IPS-11a (cell line): Measurements from ENCODE around the gene GPX3.

Source experiments
- H3K4me3 ChIP-seq: one replicate; pipeline ENCODE4 v1.5.1; 2013; ENCODE audit warnings: low read depth, low read length, control low read depth

Gene GPX3, protein sequence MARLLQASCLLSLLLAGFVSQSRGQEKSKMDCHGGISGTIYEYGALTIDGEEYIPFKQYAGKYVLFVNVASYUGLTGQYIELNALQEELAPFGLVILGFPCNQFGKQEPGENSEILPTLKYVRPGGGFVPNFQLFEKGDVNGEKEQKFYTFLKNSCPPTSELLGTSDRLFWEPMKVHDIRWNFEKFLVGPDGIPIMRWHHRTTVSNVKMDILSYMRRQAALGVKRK

DNA sequence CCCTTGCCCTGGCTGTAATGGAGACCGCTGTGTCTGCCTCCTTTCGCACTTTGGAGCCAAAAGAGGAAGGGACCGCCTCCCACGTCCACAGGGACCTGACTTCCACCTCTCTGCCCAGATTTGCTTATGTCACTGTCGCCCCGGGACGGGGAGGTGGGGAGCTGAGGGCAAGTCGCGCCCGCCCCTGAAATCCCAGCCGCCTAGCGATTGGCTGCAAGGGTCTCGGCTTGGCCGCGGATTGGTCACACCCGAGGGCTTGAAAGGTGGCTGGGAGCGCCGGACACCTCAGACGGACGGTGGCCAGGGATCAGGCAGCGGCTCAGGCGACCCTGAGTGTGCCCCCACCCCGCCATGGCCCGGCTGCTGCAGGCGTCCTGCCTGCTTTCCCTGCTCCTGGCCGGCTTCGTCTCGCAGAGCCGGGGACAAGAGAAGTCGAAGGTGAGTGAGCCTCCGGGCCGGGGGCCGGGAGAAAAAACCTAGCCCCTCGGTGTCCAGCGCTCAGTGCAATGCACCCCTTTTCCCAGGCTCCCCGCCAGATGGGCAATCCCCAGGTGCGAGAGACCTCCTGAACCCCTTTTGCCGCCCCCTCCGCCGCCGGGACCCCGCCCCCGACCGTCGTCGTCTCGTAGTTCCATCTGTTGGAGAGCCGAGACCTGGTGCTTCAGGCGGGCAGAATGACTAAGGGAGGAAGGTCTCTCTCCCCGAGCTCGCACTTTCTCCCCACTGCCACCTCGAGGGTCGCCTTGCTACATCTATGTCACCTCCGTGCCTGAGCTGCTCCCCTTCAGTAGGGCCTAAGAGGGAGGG is at the start of gene GPX3:
GPX3 (plus strand) TSS at position 288 of the 807 bp plus-strand sequence; CDS start at position 352, 64 bp downstream.
- H3K4me3 ChIP-seq: peak within 1 kb of the TSS; percentile 59

GRCh38 chr5:150978590-150978989 is 41.8 kb upstream of the GPX3 start:
- H3K4me3 ChIP-seq: no peak overlapping the region

- no peak overlapping the region for H3K4me3 ChIP-seq
Observed at GRCh38 chr5:150987746-150988145, 32.6 kb upstream of the GPX3 start.

DNA sequence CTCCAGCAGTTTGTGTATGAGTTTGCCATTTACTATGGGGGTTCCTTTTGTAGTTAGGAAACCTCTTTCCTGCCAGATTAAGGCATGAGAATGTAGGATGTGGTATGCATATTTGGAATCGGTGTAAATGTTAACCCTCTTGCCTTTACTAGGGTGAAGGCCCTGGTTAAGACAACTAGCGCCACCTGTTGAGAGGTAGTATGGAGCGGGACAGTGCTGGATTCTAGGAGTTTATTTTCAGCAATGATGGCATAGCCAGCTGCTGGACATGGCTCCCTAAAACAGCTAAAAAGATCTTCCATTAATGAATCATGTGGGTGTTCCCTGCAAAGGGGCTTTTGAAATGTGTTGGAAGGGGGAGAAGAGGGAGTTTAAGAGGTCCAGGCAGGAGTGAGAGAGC is 30.7 kb upstream of the GPX3 start:
- H3K4me3 ChIP-seq: no peak overlapping the region

- H3K4me3 ChIP-seq: no peak overlapping the region
Observed at GRCh38 chr5:150992705-150993104, 27.7 kb upstream of the GPX3 start.

DNA sequence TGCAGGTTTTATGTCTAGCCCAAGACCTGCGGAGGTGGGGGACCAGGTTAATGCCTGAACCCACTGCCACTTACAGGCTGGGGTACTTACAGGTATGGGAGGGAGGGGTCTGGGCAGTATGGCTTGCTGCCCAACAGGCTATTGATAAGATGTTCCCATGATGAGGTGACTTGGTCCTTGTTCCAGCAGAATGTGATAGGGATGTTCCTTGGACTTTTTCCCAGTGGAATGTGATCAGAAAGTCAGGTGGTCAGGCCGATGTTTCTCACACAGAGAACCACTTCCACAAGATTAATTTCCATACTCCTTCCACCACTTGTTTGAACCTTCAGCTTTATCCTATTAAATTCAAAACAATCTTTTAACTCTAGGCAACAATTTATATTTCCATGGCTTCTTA is 27.0 kb upstream of the GPX3 start:
- no peak overlapping the region for H3K4me3 ChIP-seq

- H3K4me3 ChIP-seq: no peak overlapping the region
Observed at GRCh38 chr5:150993826-150994412, 26.5 kb upstream of the GPX3 start.

DNA sequence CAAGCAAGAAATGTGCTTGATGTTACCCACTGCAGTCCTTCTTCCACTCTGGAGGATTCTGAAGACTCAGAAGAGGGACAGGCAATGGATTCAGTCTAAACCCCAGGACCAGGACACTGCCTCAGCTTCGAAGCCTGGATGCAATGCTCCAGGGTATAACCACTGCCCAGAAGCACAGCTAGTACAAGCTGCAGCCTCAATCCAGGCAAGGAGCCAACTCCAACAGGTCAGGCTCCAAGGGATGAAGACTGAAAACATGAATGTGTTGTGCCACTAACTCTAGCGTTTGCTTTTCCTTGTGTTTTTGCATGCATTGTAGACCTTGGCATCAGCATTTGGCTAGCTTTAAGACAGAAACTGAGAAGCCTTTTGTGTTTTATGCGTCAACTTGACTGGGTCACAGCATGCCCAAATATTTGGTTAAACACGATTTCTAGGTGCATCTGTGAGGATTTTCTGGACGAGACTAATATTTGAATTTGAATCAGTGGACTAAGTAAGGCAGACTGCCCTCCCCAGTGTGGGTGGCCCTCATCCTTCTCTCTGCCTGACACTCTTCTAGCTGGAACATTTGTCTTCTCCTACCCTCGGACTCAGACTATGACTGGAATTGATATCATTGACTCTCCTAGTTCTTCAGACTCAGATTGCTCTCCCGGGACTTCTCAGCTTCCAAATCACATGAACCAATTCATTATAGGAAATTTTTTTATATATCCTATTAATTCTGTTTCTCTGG is 20.5 kb upstream of the GPX3 start:
- H3K4me3 ChIP-seq: no peak overlapping the region

- no peak overlapping the region for H3K4me3 ChIP-seq
Observed at GRCh38 chr5:151001436-151001835, 19.0 kb upstream of the GPX3 start.

- no peak overlapping the region for H3K4me3 ChIP-seq
Observed at GRCh38 chr5:151002250-151002649, 18.1 kb upstream of the GPX3 start.

DNA sequence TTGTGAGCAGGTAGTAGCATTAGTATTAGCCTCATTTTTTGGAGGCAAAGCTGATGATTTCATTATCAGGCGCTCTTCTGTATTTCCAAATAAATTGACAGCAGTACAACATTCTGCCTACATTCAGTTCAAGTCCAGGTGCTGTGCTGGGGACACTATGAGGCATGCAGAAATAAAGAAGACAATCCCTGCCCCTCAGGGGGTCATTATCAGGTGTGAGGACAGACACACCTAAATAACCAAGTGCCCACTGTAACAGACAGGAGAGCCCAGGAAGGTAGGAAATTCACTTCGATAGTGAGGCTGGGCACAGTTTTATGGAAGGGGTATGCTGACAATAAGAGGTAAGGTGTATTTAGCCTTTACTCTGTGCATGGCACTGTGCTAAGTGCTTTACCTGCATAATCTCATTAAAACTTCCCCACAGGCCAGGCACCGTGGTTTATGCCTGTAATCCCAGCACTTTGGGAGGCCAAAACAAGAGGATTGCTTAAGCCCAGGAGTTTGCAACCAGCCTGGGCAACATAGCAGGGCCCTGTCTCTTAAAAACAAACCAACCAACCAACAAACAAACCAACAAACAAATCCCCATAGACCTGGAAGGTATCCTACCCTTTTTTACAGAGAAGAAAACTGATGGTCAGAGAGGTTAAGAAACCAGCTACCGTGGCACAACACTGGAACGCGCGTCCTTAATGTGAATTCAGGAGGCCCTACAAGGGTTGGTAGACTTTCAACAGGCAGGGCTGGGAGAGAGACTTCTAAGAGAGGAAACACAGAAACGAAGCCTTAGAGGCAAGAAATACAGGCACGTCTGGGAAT is 17.5 kb upstream of the GPX3 start:
- H3K4me3 ChIP-seq: no peak overlapping the region

DNA sequence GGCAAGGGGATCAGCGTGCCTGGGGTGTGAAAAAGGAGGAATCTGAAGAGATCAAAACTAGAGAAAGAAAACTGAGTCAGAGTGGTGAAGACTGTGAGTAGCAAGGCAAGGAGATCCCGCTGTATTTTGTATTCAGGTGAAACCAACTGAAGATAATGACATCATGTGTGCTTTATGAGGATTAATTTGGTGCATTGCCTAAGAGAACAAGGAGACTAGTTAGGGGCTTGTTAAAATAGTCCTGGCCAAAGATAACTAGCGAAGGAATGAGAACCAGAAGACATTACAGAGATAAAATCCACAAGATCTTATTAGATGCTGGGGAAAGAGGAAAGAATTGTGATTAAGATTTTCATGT is 16.9 kb upstream of the GPX3 start:
- no peak overlapping the region for H3K4me3 ChIP-seq

GRCh38 chr5:151004499-151004898 is 15.9 kb upstream of the GPX3 start:
- no peak overlapping the region for H3K4me3 ChIP-seq

DNA sequence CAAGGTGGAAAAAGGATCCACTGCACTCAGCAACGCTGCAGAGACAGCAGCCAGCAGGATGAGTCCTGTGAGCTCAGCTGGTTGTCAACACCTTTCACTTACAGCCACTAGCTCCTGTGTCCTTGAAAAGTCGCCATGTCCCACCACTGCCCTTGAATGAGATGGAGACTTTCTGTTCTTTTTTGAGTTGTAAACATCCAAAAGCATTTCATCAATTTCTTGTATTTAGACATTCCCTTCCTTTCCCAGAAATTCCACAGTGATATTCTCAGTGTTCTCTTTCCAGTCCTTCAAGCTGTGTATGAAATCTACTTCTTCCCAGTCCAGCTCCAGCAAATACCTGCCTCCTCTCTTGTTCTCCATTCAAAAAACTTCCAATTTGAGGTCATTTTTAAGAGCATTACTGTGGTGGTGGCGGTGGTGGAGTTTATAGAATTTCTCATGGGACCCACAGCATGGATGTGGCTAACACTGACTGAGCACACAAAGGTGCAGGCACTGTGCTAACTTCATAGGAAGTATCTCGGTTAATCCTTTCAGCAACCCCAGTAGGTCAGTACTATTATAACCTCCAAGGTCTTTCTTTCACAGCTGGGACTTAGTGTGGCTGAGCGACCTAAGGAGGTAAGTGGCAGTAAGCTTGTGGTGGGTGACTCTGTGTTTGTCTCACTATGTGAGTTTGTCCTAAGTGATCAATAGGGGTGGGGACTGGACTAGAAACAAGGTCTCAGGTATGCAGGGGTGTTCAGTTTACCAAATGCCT is 15.0 kb upstream of the GPX3 start:
- H3K4me3 ChIP-seq: no peak overlapping the region

- no peak overlapping the region for H3K4me3 ChIP-seq
Observed at GRCh38 chr5:151005950-151006576, 14.3 kb upstream of the GPX3 start.

DNA sequence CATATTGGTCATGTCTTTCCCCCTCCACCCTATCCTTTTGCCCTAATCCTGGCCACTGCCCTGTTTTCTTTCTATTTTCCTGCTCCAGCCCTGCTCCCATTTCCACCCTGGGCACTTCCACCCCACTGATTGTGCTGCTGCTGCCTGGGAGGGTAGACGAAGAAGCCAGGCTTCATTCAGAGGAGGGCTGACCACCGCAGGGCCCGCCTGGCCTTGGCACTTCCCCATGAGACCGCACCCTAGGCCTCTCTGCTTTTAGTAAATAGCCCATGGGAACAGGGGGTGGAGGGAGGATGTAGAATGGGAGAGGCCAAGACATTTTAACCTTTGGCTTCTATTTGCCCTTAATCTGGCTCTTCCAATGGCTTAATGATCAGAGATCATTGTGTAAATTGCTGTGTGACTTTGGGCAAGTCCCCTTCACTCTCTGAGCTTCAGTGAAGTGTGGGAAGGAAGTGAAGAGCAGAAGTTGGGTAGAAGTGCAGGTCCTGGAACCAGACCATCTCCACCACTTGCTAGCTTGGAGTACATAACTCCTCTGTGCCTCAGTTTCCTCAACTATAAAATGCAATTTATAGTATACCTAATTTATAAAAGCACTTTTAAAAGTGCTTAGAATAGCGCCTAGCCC is 13.6 kb upstream of the GPX3 start:
- H3K4me3 ChIP-seq: no peak overlapping the region

DNA sequence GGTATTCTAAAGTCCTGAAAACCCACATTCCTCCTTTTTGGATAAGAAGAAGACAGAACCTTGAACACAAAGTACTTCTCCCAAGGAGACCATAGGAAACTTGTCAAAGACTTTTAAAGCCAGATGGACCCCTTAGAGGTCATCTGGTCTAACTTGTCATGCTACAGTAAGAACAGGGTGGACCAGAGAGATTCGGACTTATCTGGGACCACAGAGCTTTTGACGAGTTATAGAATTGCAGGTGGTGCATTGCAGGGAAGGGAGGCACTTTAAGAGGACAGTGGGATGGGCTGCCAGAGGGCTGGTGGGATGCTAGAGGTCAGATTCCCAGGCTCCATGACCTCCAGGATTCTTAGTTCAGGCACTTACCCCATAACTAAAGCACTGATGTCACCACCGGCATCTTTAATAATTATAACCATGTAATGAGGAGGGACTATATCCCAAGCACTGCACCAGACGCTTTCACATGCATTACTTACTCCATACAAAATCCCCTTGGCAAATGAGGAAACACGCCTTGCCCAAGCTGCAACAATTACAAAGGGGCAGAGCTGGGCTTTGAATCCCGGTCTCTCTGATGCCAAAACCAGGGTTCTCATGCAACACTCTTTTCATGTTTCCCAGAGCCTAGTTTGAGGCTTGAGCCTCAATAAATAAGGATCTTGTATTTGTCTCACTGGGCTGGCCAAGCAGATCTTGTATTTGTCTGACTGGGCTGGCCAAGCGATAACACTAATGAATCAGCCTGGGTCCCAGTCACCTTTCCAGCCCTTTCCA is 12.8 kb upstream of the GPX3 start:
- no peak overlapping the region for H3K4me3 ChIP-seq

DNA sequence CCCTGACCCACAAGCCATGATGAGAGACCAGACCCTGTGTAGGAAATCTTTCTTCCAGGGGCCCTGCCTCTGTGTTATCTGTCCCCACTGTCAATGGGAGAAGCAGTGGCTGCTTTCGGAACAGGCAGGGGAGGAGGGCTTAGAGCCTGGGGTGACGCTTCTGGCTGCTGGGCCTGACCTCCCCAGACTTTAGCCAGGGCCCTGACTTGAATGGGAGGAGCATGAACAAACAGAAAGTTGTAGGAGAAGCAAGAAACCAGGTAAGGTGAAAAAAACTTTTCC is 12.2 kb upstream of the GPX3 start:
- H3K4me3 ChIP-seq: no peak overlapping the region

- no peak overlapping the region for H3K4me3 ChIP-seq
Observed at GRCh38 chr5:151008906-151009305, 11.5 kb upstream of the GPX3 start.
